ENCODE results near the gene MYO5B. TPM values are rescaled to one million over a fixed set of nuclear protein-coding genes. Genes with fewer than 3 reads are reported as not detected.

Gene MYO5B
- total RNA-seq, 1 experiment from 2014 or later = 32.1 TPM

- Histone ChIP-seq H3K9me3 (ENCODE audit: control insufficient read depth in 1 of 2, insufficient read depth in 1 of 2, low read depth in 1 of 2, low read length in 2 of 2) (no peaks in the 10 kb centered on the region), H4K20me1 (ENCODE audit: insufficient read depth) (no peaks in the 10 kb centered on the region), H3K4me2 (ENCODE audit: low read length) (no peak overlapping the region), H2AFZ (ENCODE audit: low read depth, low read length, poor library complexity, severe bottlenecking) (no peak overlapping the region), H3K79me2 (ENCODE audit: insufficient read depth, low read length) (no peaks in the 10 kb centered on the region), H3K27ac (ENCODE audit: low read depth, low read length) (no peak overlapping the region), H3K4me3 (replicated peaks in 1 of 2; ENCODE audit: low read depth in 1 of 2, low read length in 2 of 2) (no peak overlapping the region), H3K27me3 (ENCODE audit: insufficient read depth, low read length) (no peaks in the 10 kb centered on the region), H3K9me2 (ENCODE audit: insufficient read depth) (no peaks in the 10 kb centered on the region), H3K36me3 (ENCODE audit: control insufficient read depth in 1 of 2, insufficient read depth in 2 of 2, low read length in 2 of 2) (no peaks in the 10 kb centered on the region), H3K4me1 (ENCODE audit: control insufficient read depth in 1 of 2, insufficient read depth in 2 of 2, low read length in 2 of 2) (peaks cover 0 to 7% of the 10 kb centered on the region in 2 experiments; a peak in 1 of 4 replicates), H3K9ac (ENCODE audit: low read length) (no peak overlapping the region)
- ChIA-PET POLR2A (no interaction called here), RAD21 (ENCODE audit: low non-redundant PET in 1 of 2, low total read pairs in 2 of 2, uncharacterized antibody in 2 of 2, unreplicated experiment in 2 of 2) (no interaction called here), CTCF (no interaction called here)
- intact Hi-C loops (cut with micrococcal nuclease) = no loop called here
- BruUV-seq (replicated peaks) = no TSS peak
- ATAC-seq = no peak
- TF ChIP-seq ZBTB33 (IDR thresholded peaks at IDR 0.05; ENCODE audit: extremely low read depth, insufficient replicate concordance, low read length) = no peak
- TF ChIP-seq POLR2A (IDR thresholded peaks at IDR 0.05; ENCODE audit: borderline replicate concordance, extremely low read depth, insufficient read depth, insufficient read length) = no peak
- TF ChIP-seq ZNF274 (IDR thresholded peaks at IDR 0.05; ENCODE audit: low read depth, low read length) = no peak
- TF ChIP-seq ATF3 (IDR thresholded peaks at IDR 0.05) = no peak
- TF ChIP-seq EZH2 (IDR thresholded peaks at IDR 0.05) = no peak
- no peak for DNase-seq (ENCODE audit: low read depth, low spot score)
Measured at GRCh38 chr18:50105027-50105426, 89.9 kb downstream of the MYO5B start.

GRCh38 chr18:50104421-50104820, 90.5 kb downstream of the MYO5B start:
- DNase-seq (ENCODE audit: low read depth, low spot score) = no peak
- Histone ChIP-seq H3K79me2 (ENCODE audit: insufficient read depth, low read length) (no peaks in the 10 kb centered on the region), H3K4me2 (ENCODE audit: low read length) (no peak overlapping the region), H4K20me1 (ENCODE audit: insufficient read depth) (no peaks in the 10 kb centered on the region), H3K27ac (ENCODE audit: low read depth, low read length) (no peak overlapping the region), H3K4me3 (replicated peaks in 1 of 2; ENCODE audit: low read depth in 1 of 2, low read length in 2 of 2) (no peak overlapping the region), H2AFZ (ENCODE audit: low read depth, low read length, poor library complexity, severe bottlenecking) (no peak overlapping the region), H3K9me2 (ENCODE audit: insufficient read depth) (no peaks in the 10 kb centered on the region), H3K4me1 (ENCODE audit: control insufficient read depth in 1 of 2, insufficient read depth in 2 of 2, low read length in 2 of 2) (peaks cover 0 to 10% of the 10 kb centered on the region in 2 experiments; a peak in 1 of 4 replicates), H3K9ac (ENCODE audit: low read length) (no peak overlapping the region), H3K27me3 (ENCODE audit: insufficient read depth, low read length) (no peaks in the 10 kb centered on the region), H3K9me3 (ENCODE audit: control insufficient read depth in 1 of 2, insufficient read depth in 1 of 2, low read depth in 1 of 2, low read length in 2 of 2) (no peaks in the 10 kb centered on the region), H3K36me3 (ENCODE audit: control insufficient read depth in 1 of 2, insufficient read depth in 2 of 2, low read length in 2 of 2) (no peaks in the 10 kb centered on the region)
- no TSS peak for BruUV-seq (replicated peaks)
- ChIA-PET POLR2A (no interaction called here), RAD21 (ENCODE audit: low non-redundant PET in 1 of 2, low total read pairs in 2 of 2, uncharacterized antibody in 2 of 2, unreplicated experiment in 2 of 2) (no interaction called here), CTCF (no interaction called here)
- intact Hi-C loops (cut with micrococcal nuclease) = no loop called here
- ATAC-seq = no peak
- TF ChIP-seq EGR1 (IDR thresholded peaks at IDR 0.05; ENCODE audit: low read depth) (no peak), JUND (IDR thresholded peaks at IDR 0.05) (no peak), ELF1 (IDR thresholded peaks at IDR 0.05; ENCODE audit: borderline replicate concordance, low read depth) (no peak), SIN3A (IDR thresholded peaks at IDR 0.05; ENCODE audit: low read depth) (no peak), EZH2phosphoT487 (IDR thresholded peaks at IDR 0.05; ENCODE audit: borderline replicate concordance) (no peak), POLR2AphosphoS5 (IDR thresholded peaks at IDR 0.05; ENCODE audit: low read depth, low read length) (no peak), TCF7L2 (IDR thresholded peaks at IDR 0.05; ENCODE audit: borderline replicate concordance, extremely low read depth, insufficient read depth, insufficient read length) (no peak), ZNF274 (IDR thresholded peaks at IDR 0.05; ENCODE audit: low read depth, low read length) (no peak), CBX3 (IDR thresholded peaks at IDR 0.05; ENCODE audit: low read depth) (no peak)
